NCI-H2171 (cell line): Measurements from ENCODE around the gene GRIK4.
A peak's percentile ranks its signal among the peaks of the same experiment; 100 is the strongest.

Experiments used
- DNase-seq: peaks from one replicate; lab custom pipeline; 2025; lab: John Stamatoyannopoulos, UW

The GRIK4 gene

DNA sequence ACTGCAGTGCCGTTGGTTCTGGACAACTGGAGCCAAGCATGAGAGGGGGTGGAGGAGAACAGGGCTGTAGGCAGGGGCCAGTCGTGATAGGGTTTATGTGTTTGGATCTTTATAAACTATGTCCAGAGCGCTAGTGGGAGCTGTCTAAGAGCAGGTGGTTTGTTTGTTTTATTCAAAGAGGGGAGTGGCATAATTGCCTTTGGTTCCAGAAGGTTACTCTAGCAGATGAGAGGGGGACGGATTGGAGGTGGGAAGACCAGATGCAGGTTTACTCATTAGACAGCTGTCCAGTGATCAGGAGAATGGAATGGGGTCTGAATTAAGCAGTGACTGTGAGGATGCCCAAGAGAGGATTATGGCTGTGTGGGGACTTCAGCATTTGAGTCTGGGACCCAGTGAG is 403.1 kb downstream of the GRIK4 start:
- DNase-seq, result no peak

DNA sequence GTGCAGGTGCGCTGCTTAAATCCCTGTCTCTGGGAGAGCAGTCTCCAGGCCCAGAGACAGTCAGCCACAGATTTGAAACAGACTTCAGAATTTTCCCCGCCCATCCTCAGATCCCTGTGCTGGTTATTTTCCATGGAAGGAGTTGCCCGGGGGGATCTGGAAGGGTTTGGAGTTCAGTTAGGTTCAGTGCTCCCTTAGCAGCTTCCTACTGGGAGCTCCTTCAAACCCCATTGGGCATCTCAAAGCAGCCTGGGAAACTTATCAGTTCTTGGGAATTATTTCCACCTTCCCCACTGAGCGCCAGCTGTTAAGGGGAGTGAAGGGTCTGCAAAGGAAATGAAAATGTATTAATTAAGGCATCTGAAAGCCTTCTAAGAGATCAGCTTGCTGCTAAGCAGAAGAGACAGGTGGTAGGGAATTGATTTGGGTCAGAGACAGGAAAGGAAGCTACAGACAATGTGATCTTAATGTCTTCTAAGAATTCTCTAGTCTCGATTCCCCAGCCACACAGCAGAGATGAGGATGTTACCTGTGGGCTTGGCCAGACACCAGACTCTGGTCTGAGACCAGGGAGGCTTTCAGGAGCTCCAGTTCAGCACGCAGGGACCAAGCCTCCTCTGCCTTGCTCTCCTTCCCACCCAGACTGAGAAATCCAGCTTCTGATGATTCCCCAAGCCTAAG is 406.2 kb downstream of the GRIK4 start:
- DNase-seq, result no peak

DNA sequence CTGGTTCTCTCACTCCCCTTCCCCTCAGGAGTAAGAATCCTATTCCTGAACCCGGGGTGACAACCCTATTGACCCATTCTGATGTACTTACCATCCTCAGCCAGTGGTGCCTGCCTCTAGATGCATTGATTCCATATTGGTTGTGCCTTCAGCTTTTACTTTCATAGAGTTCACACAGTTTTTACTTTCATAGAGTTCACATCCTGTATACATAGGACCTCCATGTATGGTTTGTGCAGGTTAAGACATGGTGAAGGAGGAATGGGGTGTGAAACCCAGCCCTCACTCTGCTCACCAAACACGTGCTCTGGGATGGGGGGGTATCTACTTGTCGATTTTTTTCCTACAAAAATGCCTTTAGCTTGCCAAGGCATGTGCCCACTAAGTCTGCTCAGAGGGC is 406.7 kb downstream of the GRIK4 start:
- DNase-seq, result no peak

DNA sequence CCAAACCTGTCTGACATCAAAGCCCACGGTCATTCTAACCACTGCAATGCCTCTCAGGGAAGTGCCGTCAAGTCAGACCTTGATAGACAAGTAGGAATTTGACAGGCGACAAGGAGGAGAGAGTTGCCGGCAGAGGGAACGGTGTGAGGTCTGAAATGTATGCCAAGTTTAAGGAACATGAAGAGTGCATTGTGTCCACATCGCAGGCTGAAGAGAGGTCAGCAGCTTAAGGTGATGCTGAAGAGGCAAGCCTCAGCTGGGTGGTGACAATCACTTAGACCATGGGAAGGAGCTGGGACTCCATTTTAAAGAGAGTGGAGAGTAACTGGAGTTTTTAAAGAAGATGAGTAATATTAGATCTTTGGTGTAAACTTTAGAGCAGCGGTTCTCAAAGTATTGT is 407.5 kb downstream of the GRIK4 start:
- no peak for DNase-seq

DNA sequence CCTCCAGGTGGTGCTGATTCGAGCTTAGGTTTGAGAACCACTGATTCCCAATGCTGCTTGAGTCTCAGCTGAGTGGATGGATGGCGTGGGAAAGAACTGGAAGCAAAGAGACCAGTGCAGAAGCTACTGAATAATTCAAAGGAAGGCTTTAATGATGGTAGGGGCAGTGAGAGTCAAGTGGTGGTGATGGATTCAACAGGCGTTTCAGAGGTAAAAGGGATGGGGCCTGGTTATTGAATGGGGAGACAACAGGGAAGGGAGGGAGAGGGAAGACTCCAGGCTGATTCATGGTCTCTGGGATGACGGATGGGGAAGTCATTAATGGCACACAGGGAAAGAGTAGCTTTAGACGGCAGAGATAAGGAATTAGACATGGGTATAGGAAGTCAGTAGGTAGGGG is 408.0 kb downstream of the GRIK4 start:
- no peak for DNase-seq

DNA sequence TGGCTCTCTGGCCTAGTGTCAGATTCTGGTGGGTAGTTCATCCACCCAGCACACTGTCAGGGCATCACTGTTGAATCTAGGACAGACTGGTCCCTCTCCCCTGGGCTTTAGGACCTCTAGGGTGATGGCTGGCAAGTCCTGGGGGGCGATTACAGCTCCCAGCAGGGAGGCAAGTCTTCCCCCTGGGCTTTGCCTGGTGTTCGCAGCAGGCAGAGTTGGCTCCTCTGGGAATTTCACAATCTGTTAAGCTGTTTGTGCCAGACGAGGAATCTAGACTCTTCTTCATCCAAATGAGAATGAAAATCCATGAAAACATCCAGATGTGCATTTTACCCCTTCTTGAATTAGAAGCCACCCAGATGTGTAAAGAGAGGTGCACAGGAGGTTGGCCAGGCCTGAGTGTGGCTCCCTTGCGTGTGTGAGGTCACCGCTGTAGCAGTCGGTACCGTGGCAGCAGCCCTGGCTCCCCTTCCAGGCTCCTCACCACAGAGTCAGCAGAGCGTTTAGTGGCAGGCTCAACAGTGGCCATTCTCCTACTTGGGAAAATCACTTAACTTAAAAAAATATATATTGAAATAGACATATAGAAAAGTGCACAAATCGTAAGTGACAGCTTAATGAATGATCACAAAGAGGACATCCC is 412.4 kb downstream of the GRIK4 start:
- DNase-seq, result no peak

DNA sequence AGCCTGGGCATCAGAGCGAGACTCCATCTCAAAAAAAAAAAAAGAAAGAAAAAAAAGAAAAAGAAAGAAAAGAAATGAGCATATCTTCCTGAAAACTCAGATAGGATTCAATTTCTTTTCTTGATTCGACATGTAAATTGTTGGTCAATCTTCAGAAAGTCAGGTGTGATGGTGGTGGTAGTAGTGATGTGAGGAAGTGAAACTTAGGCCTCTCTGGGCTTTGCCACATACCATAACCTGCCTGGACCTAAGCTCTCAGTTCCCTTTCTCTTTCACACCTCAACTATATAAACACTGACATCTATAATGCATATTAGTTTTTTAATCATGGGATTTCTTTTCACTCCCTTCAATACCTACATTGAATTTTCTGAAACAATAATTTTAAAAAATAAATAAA is 414.4 kb downstream of the GRIK4 start:
- no peak for DNase-seq

DNA sequence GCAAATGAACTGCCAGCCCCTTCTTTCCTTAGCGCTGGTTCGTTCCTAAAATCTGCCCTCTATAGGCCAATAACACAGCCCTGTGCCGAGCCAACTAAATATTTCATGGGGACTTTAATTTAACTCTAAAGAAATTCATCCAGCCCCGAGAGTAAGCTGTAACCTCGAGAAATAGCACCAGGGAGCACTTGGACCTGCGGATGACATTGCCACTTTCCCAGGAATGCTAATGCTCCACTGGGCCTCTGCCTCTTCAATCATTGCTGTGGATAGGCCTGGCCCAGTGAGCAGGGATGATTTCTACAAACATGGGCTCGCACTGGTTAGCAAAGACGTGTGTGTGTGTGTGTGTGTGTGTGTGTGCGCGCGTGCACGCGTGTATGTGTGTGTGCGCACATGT is 417.1 kb downstream of the GRIK4 start:
- no peak for DNase-seq

DNA sequence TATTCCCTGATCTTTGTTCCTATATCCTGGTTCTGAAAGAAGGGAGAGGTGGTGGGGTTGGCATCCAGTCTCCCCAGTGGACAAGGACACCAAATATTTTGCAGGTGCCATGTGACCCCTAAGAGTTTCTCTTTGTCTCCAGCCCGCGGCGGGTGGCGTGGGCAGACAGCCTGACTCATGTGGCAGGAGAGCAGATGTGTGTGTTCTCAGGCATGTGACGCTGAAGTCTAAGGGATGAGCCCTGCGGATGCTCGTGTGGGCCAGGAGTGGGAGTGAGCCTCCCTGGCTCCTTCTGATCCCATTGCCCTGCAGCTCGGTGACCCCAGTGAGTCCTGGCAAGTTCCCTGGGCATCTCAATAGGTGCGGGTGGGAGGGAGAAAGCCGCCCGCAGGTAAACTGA is 417.5 kb downstream of the GRIK4 start:
- no peak for DNase-seq

DNA sequence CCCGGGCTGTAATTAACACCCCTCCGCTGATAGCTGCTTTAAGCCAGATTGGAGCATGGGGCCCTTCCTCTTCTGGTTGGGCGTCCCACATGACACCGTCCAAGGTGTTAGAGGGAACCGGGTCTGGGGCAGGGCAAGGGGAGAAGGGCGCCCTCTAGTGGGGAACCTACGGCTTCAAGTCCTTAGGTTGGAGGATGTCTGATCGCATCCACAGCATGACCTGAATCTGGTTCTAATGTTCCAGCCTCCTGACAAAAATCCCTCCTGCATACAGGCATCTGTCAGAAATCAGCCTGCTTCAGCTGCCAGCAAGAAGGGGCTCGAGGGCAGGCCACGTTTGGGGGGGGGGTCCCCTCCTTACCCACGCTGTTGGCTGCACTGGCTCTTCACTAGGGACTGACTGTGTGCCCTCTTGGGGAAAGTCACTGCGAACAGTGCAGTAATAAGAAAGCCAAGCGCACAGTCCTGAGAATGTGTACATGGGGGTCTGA is 418.2 kb downstream of the GRIK4 start:
- DNase-seq, result no peak

DNA sequence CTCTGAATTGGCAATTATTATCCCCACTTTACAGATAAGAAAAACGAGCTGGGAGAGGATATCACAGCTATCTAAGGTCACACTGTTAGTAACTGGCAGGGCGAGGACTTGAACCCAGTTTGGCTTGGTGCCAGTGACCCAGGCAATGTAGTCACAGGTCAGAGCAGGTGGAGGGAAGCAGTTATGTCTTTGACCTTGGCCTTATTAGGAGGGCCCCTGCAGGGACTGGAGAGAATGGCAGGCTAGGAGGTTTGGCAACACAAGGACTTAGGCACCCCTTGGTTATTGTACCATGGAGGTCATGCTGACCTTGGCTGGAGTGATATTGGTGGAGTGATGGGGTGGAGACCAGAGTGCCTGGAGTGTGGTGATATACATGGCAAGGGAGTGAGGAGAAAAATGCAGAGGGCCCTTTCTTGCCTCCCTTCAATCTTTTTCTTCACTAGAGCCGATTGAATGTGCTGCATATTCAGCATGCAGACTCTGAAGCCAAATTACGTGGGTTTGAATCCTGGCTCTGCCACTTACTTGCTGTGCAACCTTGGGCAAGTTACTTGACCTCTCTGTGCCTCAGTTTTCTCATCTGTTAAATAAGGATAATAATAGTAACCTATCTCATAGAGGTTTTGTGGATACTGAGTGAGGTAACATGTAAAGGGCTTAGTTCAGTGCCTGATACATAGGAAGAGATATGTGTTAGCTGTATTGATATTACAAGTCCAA is 419.7 kb downstream of the GRIK4 start:
- no peak for DNase-seq

DNA sequence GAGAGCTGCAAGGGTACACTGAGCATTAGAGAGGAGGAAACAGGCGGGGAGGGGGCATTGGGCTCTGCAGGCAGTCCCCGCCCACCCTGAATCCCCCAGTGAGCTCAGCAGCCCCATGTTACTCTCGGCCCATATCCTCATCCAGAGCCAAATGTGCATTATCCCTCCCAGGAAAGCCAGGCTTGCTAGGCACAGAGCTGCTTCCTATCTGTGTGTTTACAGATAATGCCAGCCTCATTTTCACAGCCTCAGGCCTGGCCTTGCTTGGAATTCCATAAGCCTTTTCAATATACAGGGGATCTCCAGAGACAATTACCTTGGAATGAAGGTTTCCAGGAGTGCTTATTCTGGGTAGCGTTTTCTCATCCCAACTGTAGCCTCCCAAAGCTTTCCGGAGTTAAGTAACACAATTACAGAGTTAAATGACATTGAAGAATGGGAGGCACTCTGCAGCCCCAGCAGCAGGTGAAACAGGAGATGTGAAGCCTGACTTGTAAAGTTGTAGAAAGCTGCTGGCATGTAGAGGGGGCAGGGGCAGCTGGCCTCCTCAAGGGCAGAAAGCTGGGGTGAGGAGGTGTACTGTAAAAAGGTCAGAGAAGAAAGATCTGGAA is 420.9 kb downstream of the GRIK4 start:
- DNase-seq, result no peak

DNA sequence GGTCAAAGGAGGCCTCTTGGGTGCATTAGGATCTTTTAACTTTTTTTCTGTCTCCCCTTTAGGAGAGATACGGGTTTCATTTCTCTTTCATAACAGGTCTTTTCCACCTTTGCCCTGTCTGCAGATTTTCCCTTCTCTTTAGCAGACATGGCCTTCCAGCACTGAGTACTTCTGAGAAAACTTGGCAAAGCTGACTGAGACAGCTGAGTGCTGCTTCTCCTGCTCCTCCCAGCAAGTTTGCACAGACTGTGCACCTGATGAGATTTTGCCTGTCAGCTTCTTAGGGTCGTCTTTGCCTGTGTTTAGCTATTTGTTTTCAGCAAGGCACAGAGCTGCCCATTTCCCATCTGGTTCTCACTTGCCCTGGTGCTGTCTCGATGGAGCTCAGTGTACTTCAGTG is 424.8 kb downstream of the GRIK4 start:
- no peak for DNase-seq

DNA sequence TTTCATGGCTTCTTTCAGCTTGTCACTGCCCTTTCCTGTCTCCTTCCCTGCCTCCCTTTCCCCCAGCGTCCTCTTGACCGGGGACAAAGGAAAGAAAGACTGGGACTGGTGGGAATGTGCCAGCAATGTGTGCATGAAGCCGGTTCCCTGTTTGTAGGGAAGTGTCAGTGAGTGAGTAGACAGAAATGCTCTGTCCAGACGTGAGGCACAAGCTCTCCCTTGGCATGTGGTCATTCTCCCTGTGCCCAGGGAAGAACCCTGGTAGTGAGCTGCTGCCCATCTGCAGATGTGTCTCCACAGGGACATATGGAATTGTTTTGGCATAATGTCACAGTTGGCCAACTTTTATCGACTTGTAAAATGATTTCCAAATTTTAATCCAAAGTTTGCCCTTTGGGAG is 426.0 kb downstream of the GRIK4 start:
- no peak for DNase-seq

DNA sequence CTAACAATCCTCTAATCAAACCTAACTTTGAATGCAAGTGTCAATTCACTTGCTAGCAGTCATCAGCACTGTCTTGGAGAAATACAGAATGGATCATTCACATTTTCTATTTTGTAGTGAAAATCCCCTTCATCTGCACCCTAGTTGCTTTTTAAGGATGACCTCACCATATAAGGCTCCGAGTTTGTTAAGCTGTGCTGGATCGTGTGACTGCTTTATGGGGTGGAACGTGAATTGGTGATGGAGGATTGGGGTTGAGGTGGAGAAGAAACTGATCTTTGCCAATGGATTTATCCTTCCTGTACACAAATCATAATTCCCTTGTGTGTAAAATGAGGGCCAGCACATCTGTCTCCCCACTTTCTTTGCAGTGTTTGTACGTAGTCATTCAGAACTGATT is 426.7 kb downstream of the GRIK4 start:
- DNase-seq, result no peak

DNA sequence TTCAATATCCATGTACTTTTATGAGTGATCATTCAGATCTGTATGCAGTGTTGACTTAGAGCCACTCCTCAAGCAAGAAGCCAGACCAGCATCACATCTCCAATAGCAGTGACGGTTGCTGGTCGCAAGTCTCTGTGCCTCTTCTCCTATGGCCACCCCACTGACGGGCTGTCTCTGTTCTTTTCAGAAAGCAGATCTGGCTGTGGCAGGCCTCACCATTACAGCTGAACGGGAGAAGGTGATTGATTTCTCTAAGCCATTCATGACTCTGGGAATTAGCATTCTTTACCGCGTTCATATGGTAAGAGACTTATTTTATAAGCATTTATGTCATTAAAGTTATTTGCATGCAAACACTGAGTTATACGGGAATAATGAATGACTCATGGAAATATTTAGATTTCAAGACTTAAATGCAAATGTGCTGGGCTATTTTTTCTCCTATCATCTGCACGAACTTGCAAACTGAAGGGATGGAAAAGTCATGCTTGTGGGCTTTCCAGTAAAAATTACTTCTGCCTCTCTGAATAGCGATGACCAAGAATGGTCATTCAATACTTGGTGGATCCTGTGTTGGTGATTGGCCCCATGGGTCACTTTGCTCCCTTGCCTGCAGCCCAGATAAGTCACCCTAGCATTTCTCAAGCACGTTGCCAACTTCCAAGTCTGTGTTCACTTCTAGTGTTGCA is 428.8 kb downstream of the GRIK4 start:
- no peak for DNase-seq

DNA sequence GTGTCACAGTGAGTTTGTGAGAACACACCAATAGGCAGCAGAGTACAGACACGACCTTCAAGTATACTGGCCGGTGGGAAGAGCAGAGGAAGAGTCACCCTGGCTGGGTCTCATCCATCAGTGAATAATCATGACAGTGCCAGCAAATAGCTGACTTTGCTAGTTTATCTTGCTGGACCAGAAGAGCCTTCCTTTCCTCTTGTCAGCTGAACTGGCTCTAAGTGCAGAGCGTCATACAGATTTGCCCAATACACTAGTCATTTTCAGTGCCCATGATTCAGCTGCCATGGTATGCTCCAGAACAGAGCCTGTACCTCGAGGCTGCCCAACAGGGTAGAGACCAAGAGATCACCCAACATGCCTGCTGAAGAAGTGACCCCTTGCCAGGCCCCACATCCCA is 429.5 kb downstream of the GRIK4 start:
- DNase-seq, result no peak

DNA sequence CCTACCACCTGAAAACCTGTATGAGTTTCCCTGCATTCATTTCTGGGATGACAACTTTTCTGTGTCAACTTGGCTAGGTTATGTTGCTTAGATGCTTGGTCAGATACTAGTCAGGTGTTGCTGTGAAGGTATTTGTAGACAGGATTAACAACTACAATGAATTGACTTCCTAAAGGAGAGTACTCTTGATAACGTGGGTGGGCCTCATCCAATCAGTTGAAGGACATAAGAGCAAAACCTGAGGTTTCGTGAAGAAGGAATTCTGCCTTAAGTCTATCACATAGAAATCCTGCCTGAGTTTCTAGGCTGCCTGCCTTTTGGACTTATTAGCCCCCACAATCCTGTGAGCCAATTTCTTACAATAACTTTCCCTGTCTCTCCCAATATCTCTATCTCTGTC is 431.2 kb downstream of the GRIK4 start:
- no peak for DNase-seq

DNA sequence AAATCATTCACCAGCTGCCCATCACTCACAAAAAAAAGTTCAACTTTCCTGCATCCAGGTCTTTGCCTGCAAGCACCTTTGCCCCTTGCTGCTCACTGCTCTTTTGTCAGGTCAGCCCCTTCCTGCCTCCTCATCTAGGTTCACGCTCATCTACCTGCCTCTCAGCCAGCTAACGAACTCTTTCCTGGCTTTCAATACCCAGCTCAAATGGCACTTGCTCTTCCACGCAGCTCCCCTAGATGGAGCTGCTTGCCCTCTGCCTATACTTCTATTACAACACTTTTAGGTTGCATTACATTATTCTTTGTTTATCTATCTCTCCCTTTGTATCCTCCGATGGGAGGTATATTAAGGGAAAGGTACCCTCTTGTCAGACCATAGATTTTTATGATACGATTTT is 433.5 kb downstream of the GRIK4 start:
- no peak for DNase-seq

DNA sequence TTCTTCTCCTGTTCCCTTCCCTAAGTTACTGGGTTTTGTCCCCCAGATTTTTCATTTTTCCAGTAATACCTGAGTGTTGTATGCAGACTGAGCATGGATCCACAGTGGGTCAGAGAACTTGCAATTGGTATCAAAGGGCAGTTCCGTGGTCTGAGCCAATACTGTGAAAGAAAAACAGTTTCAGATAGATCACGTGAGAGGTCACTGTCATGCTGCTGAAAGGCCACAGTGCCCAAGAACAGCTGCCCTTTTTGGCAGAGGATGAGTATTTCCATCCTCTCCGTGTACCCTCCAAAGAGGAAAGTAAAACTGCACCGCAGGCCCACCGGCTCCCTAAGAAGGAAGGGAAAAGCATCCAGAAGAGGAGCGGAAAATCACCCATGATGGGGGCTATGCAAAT is 439.3 kb downstream of the GRIK4 start:
- DNase-seq, result no peak

DNA sequence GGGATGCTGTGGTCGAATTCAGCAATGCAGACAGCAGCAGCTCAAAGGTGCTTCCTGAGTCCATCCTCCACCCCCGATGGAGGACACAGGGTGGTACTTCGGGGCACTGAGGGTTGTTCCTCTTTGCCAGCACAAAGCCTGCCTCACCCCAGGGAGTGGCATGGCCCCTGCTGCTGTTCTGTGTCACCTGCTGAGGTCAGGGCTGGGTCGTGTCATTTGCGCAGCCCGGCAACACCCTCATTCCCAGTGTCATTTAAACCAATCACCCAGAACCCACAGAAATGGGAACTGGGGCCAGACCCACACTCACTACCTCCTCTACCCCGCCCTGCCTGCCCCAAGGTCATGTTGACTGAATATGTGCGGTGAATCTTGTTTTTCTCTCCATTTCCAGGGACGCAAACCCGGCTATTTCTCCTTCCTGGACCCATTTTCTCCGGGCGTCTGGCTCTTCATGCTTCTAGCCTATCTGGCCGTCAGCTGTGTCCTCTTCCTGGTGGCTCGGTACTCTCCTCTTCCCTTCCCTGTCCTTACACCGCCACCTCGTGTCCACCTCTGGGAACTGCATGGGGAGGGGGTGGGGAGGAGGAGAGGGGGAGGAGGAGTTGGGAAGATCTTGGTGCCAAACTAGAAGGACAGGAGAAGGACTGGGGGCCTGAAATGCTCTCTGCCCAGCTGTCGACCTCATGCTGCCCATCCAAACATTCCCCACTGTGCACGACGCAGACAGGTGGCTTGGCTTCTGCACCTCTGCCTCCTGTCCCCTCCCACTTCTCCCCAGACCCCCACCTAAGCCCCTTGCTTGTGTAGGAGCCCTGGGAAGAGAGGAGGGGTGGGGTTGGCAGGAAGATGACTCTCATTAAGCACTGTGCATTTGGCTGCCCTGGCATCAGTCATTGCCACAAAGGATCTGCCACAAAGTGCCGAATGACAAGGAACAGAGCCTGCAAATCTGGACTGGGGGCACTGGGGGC is 441.2 kb downstream of the GRIK4 start:
- peak; percentile 34 for DNase-seq
